GM12801 (cell line): Measurements from ENCODE around the gene RAB8B.

Source experiments
- TF ChIP-seq, protein P1 (sequence below): IDR thresholded peaks from one replicate; pipeline ENCODE4 v1.5.1; 2011; ENCODE audit warnings: control low read depth; ENCODE audit not compliant: insufficient read length; ENCODE audit errors: extremely low read depth

The RAB8B gene

DNA sequence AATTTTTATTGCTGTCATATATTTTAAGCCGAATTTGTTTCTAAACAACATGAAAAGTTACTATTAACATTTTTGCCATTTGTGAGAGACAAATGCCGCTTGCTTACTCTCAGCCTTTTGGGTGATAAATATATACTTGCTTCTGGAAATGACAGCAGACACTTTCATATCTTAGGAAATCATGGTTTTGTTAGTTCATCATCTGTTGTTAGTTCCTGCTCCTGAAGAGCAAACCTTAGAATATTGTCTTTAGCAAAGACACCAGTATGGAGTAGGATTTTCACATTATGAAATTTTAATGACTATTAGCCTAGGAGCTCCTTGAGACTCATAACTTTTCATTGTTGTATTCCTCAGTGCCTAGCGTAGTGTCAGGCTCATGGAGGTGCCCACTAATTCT lies 36.0 kb downstream of the RAB8B start:
- TF ChIP-seq, protein P1, sequence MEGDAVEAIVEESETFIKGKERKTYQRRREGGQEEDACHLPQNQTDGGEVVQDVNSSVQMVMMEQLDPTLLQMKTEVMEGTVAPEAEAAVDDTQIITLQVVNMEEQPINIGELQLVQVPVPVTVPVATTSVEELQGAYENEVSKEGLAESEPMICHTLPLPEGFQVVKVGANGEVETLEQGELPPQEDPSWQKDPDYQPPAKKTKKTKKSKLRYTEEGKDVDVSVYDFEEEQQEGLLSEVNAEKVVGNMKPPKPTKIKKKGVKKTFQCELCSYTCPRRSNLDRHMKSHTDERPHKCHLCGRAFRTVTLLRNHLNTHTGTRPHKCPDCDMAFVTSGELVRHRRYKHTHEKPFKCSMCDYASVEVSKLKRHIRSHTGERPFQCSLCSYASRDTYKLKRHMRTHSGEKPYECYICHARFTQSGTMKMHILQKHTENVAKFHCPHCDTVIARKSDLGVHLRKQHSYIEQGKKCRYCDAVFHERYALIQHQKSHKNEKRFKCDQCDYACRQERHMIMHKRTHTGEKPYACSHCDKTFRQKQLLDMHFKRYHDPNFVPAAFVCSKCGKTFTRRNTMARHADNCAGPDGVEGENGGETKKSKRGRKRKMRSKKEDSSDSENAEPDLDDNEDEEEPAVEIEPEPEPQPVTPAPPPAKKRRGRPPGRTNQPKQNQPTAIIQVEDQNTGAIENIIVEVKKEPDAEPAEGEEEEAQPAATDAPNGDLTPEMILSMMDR: no peak

DNA sequence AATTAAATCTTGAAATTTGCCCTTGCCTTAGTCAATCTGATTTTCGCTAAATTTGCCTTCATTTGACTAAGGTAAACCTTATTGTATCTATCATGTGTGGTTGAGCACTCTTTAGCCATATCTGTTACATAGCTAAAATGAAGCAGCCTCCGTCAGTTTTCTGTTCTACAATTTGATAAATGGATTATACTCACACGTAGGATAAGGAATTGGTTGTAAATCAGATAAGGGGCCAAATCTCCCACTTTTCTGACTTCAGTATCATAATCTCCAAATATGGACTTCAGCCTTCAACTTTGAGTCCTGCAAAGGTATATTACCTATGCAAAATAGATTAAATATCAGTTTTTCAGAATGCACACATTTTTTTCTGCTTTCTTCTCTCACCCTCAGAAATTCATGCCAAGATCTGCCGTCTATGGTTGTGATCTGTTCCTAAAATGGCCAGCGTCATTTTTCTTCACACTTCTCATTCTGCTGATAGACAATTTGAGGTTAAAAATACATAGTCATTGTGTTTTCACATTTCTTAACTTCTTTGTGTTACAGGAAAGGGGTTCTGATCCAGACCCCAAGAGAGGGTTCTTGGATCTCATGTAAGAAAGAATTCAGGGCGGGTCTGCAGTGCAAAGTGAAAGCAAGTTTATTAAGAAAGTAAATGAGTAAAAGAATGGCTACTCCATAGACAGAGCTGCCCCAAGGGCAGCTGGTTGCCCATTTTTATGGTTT lies 36.9 kb downstream of the RAB8B start:
- TF ChIP-seq, protein P1: no peak

DNA sequence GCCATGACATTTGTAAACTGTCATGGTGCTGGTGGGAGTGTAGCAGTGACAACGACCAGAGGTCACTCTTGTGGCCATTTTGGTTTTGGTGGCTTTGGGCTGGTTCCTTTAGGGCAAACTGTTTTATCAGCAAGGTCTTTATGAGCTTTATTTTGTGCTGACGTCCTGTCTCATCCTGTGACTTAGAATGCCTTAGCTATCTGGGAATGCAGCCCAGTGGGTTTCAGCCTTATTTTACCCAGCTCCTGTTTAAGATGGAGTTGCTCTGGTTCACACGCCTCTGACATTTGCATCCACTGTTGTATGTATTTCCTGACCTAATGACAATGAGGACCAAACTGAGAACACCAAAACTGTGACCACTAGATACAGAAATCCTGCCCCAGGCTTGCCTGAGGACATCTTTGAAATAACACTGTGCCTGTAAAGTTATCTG lies 37.6 kb downstream of the RAB8B start:
- TF ChIP-seq, protein P1: no peak

DNA sequence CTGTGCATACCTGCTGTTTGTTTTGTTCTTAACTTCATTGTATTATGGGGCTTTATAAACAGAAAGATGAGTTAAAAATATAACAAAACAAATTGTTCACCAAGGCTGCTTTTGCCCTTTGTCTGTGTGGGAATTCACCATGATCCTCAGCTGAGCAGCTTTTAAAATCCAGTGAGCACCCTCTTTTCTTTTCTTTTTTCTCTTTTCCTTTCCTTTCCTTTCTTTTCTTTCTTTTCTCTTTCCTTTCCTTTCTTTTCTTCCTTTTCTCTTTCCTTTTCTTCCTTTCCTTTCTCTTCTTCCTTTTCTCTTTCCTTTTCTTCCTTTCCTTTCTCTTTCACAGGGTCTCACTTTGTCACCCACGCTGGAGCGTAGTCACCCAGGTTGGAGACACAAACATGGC lies 38.3 kb downstream of the RAB8B start:
- TF ChIP-seq, protein P1: no peak

DNA sequence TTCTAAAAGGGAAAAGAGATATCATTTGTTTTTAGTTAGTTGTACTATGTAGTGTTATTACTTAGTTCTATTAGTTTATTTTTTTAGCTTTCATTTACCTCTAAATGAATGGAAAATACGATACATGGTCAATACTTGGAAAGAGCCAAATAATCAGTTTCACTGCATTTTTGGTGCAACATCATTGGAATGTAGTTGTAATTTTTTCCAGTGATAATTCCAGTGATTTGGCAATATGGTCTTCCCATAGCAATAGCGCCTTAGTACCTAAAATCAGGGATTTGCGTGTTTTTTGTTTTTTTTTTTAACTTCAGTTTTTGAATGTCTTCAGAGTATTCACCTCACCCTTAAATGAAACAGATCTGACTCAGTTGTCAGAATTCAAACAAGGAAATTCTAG lies 41.8 kb downstream of the RAB8B start:
- TF ChIP-seq, protein P1: no peak

DNA sequence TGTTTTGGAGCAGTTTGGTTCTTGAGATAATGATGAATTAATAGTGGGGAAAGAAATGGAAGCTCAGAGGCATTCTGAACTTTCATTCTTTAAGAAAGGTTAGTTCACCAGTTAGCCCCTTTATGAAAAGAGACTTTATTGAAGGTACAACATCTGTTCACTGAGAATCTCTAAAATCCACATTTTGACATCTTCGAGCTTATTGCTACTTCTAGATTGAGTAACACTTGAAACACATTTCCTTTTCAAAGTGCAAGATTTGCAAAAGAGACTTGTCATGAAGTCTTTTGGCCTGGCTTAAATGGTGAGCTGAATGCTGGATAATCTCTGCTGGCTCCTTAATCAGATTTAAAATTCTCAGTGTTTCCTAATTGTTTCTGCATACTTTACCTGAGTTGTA lies 42.3 kb downstream of the RAB8B start:
- TF ChIP-seq, protein P1: no peak

DNA sequence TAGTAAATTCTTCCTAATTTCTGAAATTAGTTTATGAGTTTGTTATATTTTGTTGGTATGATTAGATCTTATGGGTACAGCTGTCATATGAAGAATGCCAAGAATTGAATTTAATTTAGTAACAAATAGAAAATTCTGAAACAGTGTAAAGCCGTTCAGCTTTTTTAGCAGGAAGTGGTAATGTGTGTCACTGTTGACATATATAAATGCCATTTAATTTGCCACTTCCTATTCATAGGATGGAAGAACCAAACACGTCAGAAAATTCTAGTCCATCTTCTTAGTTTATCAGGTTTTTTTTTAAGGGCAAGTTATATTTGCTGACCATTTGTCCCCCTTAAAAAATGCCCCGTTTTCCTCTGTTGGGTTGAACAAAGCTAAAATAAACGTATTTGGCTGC lies 43.0 kb downstream of the RAB8B start:
- TF ChIP-seq, protein P1: no peak
